ENCODE measurements around the gene SUGT1.
A peak's percentile ranks its signal among the peaks of the same experiment; 100 is the strongest.
"Not testable (repeated sequence)": the region's sequence is repeated elsewhere in the genome, so short reads cannot be mapped to it uniquely, and the experiment has no call there.

SUGT1 gene

DNA sequence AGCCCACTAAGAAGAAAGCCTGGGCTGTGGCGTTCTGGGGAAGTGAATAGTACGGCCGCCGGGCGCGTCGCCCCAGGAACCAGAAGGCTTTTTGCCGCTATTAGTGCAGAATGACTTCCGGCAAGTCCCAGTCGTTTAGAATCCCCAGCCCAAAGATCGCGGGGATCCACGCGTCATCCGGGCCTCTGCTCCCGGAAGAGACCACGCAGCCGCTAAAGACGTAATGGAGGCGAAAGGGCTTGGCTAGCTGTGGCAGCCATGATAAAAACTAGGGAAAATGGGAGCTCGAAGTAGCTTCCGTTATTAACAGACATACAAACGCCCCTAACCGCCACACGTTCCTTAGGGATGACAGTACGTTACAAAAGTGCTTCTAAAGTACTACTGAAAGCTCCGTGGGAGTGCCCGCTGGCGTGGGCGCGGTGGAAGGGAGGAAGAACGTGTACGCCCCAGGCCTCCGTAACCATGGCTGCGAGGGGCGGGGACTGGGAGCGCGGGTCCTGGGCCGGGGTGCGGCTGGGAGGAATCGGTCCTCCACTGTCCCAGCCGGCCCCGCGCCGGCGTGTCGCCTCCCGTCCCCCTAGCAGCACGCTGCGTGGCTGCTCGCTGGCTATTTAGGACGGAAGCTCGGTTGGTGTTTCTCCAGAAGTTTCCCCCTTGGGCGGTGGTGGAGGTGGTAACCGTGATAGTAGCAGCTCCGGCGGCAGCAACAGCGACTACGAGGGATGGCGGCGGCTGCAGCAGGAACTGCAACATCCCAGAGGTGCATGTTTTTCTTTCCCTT lies at the start of gene SUGT1:
SUGT1 (plus strand) TSS at position 641 of the 784 bp plus-strand sequence; CDS start at position 726, 85 bp downstream.
- Histone ChIP-seq H3K27me3 (no peaks in the 10 kb centered on the region), H3K9me3 (no peaks in the 10 kb centered on the region), H3K27ac (peak within 1 kb of the TSS; percentile 74), H3K4me1 (ENCODE audit: control insufficient read depth in 1 of 2, insufficient read depth in 1 of 2, low read depth in 1 of 2, low read length in 1 of 2) (peaks cover 21 to 22% of the 10 kb centered on the region in 2 experiments), H3K4me3 (ENCODE audit: low read depth in 1 of 2, low read length in 1 of 2) (peak within 1 kb of the TSS; percentile 77 to 78), H3K36me3 (no peaks in the 10 kb centered on the region)
- TF ChIP-seq, protein P1, sequence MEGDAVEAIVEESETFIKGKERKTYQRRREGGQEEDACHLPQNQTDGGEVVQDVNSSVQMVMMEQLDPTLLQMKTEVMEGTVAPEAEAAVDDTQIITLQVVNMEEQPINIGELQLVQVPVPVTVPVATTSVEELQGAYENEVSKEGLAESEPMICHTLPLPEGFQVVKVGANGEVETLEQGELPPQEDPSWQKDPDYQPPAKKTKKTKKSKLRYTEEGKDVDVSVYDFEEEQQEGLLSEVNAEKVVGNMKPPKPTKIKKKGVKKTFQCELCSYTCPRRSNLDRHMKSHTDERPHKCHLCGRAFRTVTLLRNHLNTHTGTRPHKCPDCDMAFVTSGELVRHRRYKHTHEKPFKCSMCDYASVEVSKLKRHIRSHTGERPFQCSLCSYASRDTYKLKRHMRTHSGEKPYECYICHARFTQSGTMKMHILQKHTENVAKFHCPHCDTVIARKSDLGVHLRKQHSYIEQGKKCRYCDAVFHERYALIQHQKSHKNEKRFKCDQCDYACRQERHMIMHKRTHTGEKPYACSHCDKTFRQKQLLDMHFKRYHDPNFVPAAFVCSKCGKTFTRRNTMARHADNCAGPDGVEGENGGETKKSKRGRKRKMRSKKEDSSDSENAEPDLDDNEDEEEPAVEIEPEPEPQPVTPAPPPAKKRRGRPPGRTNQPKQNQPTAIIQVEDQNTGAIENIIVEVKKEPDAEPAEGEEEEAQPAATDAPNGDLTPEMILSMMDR (IDR thresholded peaks at IDR 0.05) = peak; percentile 32

DNA sequence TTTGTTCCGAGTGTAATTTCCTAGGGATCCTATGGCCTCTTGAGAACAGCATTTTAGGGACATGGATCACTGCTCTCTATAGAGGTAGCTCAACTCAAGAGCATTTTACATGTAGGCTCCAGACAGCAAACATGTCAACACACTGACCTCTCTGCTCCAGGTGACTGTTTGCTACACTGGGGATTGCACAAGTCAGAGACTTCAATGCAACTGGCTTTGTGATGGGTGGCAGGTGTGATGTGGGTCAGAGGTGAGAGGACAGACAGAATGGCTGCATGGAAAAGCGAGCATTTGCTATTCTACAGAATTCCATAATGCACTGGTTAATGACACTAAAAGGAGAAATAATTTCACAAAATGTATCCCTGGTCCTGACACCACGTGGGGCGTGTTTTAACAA lies 49.3 kb upstream of the SUGT1 start:
- H3K4me1 ChIP-seq (ENCODE audit: control insufficient read depth in 1 of 2, insufficient read depth in 1 of 2, low read depth in 1 of 2, low read length in 1 of 2) = peaks cover 11 to 12% of the 10 kb centered on the region in 2 experiments
- H3K4me3 ChIP-seq (ENCODE audit: low read depth in 1 of 2, low read length in 1 of 2); H3K27ac ChIP-seq; H3K9me3 ChIP-seq; H3K36me3 ChIP-seq: not testable (repeated sequence)
- peaks cover 40% of the 10 kb centered on the region for H3K27me3 ChIP-seq

DNA sequence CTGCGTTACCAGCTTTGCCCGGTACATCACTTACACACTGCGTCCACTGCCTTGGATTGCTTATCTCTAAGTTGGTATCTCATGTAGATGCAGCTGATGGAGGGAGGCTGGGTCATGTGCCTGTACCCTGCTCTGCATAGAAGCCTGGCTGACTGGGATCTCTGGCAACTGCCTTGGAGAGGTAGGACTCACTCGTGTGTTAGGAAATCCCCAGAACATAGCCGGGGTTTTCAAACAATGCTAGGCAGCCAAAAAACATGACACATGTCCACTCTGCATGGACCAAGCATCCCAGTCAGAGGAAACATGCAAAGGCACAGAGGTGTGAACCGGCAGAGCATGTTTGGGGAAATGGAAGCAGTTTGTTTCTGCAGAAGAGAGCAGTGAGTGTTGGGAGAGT lies 46.5 kb upstream of the SUGT1 start:
- peaks cover 11% of the 10 kb centered on the region for H3K27me3 ChIP-seq
- not testable (repeated sequence) for H3K9me3 ChIP-seq; H3K4me1 ChIP-seq (ENCODE audit: control insufficient read depth in 1 of 2, insufficient read depth in 1 of 2, low read depth in 1 of 2, low read length in 1 of 2); H3K27ac ChIP-seq; H3K4me3 ChIP-seq (ENCODE audit: low read depth in 1 of 2, low read length in 1 of 2); H3K36me3 ChIP-seq

DNA sequence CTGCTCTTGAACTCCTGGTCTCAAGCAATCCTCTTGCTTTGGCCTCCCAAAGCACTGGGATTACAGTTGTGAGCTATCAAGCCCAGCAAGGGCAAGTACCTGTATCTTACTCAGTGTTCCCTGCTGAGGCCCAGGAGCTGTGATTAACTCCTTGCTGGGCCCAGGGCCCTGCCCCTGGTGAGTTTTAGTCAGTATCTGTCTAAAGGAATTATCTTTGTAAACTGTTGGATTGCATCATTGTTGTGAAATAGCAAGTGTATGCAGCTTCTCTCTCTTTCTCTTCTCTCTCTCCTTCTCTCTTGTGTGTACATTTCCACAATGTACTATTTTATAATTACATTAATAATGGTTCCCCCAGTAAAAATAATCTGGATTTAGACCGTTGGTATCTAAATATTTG lies 45.8 kb upstream of the SUGT1 start:
- not testable (repeated sequence) for H3K36me3 ChIP-seq; H3K4me1 ChIP-seq (ENCODE audit: control insufficient read depth in 1 of 2, insufficient read depth in 1 of 2, low read depth in 1 of 2, low read length in 1 of 2); H3K9me3 ChIP-seq; H3K27ac ChIP-seq; H3K4me3 ChIP-seq (ENCODE audit: low read depth in 1 of 2, low read length in 1 of 2); H3K27me3 ChIP-seq

DNA sequence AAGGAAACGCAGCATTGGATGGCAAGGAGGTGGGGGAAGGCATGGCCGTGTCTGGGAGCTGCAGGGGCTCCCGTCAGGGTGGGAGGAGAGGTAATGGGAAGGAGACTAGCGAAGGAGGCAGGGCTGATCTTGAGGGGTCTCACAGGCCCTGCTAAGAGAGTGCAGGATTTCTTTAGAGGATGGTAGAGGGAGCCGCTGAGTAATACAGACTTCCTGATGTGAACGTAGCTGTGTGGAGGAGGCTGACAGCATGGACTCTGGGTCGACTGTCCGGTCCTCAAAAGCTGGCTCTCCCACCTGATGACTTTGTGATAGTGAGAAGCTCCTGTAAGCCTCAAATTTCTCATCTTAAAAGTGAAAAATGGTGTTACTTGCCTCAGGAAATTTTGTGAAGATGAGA lies 44.5 kb upstream of the SUGT1 start:
- not testable (repeated sequence) for H3K27me3 ChIP-seq; H3K4me3 ChIP-seq (ENCODE audit: low read depth in 1 of 2, low read length in 1 of 2); H3K4me1 ChIP-seq (ENCODE audit: control insufficient read depth in 1 of 2, insufficient read depth in 1 of 2, low read depth in 1 of 2, low read length in 1 of 2); H3K9me3 ChIP-seq; H3K27ac ChIP-seq; H3K36me3 ChIP-seq

DNA sequence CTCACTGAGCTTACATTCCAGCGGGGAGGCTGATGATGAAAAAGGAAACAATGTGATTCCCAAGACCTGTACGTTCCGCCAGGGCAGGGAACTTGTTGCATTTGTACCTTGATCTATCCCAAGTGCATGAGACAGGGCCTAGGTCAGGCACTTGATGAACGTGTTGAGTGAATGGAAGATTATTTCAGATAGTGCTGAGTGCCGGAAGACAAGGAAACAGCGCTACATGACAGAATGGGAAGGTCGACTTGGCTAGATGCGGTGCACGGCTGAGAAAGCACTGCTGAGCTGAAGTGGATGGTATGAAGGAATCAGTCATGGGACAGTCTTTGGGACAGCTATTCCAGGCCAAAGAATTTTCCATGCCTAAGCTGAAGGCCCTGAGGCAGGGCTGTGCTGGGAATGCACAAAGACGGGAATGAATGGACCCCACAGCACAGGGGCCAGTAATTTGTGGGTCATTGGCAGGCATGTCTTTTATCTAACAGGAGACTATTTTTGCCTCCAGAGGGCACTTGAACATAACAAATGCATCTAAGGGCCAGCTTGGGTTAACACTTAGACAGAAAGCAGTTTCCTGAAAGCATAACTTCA lies 43.5 kb upstream of the SUGT1 start:
- not testable (repeated sequence) for H3K36me3 ChIP-seq; H3K4me3 ChIP-seq (ENCODE audit: low read depth in 1 of 2, low read length in 1 of 2); H3K27me3 ChIP-seq; H3K9me3 ChIP-seq; H3K27ac ChIP-seq; H3K4me1 ChIP-seq (ENCODE audit: control insufficient read depth in 1 of 2, insufficient read depth in 1 of 2, low read depth in 1 of 2, low read length in 1 of 2)

DNA sequence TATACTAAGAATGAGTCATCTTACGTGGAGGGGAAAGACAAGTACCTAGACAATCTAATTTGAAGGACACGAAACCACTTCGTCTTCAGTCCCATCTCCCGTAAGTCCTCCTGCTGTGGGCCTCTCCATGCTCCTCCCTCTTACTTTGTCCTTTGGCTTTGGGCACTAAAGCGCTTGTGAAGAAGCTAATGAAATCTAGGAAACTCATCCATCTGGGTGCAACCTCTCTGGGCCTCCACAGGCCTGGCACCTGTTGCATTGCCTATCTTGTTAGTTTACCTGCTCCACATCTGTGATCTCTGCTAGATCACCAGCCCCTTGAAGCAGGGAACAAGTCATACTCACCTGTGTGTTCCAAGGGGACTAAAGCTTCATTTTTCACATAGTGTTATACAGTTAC lies 42.5 kb upstream of the SUGT1 start:
- not testable (repeated sequence) for H3K4me3 ChIP-seq (ENCODE audit: low read depth in 1 of 2, low read length in 1 of 2); H3K36me3 ChIP-seq; H3K9me3 ChIP-seq; H3K4me1 ChIP-seq (ENCODE audit: control insufficient read depth in 1 of 2, insufficient read depth in 1 of 2, low read depth in 1 of 2, low read length in 1 of 2); H3K27ac ChIP-seq; H3K27me3 ChIP-seq

DNA sequence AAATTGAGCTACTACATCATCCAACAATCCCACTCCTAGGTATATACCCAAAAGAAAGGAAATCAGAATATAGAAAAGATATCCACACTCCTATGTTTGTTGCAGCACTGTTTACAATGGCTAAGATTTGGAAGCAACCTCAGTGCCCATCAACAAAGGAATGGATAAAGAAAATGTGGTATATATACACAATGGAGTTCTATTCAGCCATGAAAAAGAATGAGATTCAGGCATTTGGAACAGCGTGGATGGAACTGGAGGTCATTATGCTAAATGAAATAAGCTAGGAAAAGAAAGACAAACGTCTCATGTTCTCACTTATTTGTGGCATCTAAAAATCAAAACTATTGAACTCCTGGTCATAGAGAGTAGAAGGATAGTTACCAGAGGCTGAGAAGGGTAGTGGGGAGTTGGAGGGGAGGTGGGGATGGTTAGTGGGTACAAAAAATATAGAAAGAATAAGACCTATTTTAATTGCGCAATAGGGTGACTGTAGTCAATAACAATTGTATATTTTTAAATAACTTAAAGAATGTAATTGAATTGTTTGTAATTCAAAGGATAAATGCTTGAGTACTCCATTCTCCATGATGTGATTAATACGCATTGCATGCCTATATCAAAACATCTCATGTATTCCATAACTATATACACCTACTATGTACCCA lies 37.4 kb upstream of the SUGT1 start:
- H3K4me3 ChIP-seq (ENCODE audit: low read depth in 1 of 2, low read length in 1 of 2) = no peak overlapping the region
- H3K9me3 ChIP-seq = no peaks in the 10 kb centered on the region
- H3K27ac ChIP-seq = no peak overlapping the region
- no peaks in the 10 kb centered on the region for H3K36me3 ChIP-seq
- TF ChIP-seq, protein P1 (IDR thresholded peaks at IDR 0.05) = no peak
- peaks cover 15 to 18% of the 10 kb centered on the region in 2 experiments for H3K4me1 ChIP-seq (ENCODE audit: control insufficient read depth in 1 of 2, insufficient read depth in 1 of 2, low read depth in 1 of 2, low read length in 1 of 2)
- peaks cover 4% of the 10 kb centered on the region for H3K27me3 ChIP-seq
